Activated CD4-positive, alpha-beta T cell treated with anti-CD3 and anti-CD28 coated beads, Interleukin-2, amount 50 U/mL, for 24 hours (primary cell): ENCODE measurements around the gene CFAP77.

Experiments
- DNase-seq, 2 donors: peaks; one replicate each; pipeline ENCODE4 v3.0.0-alpha.2; 2020; ENCODE audit warnings: low read depth in 1 of 2, low spot score in 1 of 2

CFAP77 gene

DNA sequence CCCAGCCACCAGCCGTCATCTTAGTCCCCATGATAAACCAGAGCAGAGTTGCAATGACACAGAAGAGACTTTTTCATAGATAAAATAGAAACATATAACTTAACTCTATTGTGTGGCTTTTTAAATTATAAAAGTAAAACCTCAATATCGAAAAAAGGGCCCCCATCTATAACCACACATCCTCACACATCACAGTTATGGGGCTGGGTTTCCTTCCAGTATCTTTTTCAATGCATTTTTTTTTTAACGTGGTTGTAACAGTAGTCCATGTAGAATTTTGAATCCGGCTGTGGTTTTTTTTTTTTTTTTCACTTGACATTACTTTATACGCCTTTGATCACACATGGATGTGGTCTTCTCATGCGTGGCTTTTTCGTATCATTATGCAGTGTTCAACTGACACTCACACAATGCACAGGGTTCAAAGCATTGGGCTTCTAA, 77.4 kb downstream of the CFAP77 start:
- DNase-seq: peak in 1 of 2 donors; percentile 22

- DNase-seq: no peak
Observed at GRCh38 chr9:132487980-132488535, 78.0 kb downstream of the CFAP77 start.

DNA sequence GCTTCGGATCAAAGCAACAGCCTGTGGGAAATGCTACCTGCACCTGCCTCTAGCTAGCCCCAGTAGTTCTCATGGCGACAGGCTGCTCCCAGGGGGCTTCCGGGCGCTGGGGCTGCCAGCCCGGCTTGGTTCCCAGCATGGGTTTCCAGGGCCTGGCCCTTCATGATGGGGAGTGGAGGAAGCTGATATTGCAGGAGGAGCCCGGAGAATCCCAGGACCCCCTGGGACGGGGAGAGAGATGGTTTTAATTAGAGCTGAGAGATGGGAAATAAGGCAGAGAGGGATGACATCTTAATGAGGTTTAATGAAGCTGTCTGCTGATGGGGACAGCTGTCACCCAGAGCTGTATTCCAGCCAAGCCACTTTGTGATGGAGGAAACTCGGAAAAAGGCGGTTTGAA, 78.6 kb downstream of the CFAP77 start:
- no peak for DNase-seq

DNA sequence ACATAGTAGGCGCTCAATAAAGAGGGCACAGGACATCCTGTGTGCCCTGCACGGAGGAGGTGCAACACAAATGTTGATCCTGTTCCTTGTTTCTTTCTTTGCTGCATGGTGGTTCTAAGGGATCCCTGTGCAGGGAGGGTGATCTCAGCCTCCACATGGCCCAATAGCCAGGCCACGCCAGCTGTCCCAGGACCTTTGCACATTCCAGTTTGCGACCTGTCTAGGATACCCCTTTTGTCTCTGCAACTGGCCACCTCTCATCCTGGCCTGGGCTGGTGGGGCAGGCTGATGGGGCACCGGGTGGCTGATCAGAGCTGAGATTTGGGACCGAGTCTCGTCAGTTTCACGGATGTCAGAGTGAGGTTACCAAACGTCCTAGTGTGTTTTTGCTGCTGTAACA, 79.5 kb downstream of the CFAP77 start:
- no peak for DNase-seq

GRCh38 chr9:132494857-132495256, 84.8 kb downstream of the CFAP77 start:
- DNase-seq: no peak

GRCh38 chr9:132497731-132498130, 87.7 kb downstream of the CFAP77 start:
- DNase-seq: no peak

- DNase-seq: no peak
Observed at GRCh38 chr9:132498531-132499210, 88.7 kb downstream of the CFAP77 start.

DNA sequence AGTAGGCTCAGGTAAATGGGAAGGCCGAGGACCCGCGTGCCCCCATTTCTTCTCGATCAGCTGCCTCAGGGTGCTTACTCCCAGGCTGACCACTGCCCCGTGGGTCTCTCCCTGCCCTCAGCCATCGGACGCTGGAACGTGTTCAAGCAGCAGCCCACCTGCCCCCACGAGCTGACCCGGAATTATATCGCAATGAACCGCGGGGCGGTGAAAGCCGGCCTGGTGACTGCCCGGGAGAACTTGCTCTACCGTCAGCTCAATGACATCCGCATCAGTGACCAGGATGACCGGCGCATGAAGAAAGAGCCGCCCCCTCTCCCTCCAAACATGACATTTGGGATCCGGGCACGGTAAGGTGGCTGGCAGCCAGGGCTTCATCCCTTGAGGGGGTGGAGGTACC, 89.2 kb downstream of the CFAP77 start:
- DNase-seq: no peak

- no peak for DNase-seq
Observed at GRCh38 chr9:132500193-132500592, 90.2 kb downstream of the CFAP77 start.

GRCh38 chr9:132502480-132502879, 92.5 kb downstream of the CFAP77 start:
- DNase-seq: no peak

DNA sequence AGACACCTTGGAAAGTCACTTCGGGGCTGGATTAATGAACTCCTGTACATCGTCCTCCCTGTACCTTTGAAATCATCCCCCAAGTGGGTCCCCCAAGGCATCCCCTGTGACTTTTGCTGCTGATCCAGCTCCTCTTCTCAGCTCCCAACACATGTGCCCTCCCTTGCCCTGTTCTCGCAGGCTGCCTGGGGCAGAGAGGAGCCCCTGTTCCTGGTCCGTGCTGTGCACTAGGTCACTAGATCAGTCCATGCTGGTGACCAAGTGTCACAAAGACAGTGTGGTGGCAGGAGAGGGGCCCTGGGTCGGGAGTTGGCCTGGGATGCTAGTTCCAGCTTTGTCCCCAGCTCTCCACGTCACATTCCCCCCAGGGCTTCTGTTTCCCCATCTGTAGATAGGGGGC, 93.1 kb downstream of the CFAP77 start:
- DNase-seq: no peak

- no peak for DNase-seq
Observed at GRCh38 chr9:132504488-132504887, 94.5 kb downstream of the CFAP77 start.

DNA sequence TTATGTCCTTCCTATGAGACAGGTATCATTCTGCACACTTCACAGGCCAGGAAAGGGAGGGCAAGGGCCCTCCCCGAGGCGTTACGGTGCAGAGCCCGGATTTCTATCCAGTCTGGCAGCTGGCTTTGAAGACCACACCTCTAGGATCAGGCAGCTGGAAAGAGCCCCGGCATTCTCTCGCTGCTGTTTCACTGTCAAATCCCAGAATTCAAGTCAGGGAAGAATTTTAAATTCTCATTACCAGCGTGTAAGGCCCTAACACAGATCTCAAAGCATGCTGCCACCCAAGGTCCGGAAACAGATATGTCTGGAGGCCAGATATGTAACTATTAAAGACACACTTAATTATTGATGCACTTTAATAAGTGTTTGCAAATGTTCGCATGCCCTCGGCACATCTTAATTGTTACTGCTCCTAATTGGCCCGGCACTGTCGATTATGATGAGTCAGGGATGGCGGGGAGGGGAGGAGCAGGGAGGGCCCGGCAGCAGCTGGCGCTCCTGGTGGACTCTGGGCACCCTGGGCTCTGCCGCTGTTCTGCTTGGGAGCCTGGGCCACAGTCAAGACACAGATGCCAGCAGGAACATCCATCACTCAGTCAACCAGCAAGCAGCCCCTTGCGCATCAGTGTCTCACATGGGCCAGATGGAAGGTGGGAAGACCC, 96.1 kb downstream of the CFAP77 start:
- DNase-seq: no peak

DNA sequence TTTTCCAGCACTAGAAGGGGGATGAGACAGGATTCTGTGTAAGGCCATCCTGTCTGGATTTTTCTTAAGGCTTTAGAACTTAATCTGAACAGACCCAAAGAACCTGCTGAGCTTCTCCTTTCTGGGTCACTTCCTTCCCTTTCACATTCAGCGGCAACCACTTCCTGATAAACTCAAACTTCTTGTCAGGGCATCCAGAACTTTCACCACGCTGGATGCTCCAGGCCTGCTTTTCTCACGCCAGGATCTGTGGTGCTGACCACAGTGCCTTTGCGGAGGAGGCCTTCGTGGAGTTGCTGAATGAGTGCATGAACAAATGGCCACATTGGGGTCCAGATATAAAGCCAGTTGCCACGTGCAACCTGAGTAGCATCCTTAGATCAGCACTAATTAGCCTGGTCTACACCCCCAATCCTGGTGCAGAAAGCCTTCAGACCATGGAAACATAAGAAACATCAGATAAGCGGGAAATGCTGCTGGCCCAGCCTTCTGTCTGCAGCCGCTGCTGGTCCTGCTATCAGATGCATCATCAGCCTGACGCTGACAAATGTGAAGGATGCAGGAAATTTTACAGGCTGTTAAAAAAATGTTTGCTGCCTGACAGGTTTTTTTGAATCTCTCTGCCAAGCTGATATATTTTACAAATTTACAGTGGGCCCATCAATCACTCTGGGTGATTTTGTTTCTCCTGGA, 97.1 kb downstream of the CFAP77 start:
- DNase-seq: no peak

DNA sequence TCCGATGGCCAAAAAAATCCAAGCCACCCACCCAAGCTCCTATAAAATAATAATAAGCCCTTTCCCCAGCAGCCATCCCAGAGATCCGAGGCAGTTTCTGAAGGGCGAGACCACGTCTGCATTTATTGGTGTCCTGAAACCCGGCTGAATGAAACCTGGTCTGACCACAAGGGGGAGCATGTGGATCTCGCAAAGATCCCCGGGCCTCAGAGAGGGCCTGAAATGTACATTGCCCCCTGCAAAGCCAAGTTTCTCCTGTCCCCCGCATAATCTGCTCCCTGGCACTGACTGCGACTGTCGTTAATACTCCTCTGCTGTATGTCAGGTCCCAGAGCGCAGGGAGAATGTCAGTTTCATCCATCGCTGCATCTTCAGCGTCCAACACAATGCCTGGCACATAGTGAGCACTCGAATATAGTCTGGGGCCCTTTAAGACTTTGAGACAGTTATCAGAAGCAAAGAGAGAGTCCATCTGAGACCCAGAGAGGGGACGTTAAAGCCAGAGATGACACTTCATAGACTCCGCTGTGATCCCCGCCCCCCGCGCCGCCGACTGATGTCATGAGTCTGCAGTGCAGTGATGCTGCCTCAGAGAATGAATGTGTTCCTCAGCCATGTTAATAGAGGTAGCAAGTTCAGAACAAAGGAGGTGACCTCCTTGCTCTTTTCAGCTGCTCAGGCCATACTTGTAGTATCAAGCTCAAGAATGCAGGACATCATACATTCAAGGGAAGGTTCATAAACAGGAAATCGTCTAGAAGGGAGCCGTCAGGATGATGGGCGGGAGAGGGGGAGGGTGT, 97.9 kb downstream of the CFAP77 start:
- peak; percentile 40 to 57 for DNase-seq

DNA sequence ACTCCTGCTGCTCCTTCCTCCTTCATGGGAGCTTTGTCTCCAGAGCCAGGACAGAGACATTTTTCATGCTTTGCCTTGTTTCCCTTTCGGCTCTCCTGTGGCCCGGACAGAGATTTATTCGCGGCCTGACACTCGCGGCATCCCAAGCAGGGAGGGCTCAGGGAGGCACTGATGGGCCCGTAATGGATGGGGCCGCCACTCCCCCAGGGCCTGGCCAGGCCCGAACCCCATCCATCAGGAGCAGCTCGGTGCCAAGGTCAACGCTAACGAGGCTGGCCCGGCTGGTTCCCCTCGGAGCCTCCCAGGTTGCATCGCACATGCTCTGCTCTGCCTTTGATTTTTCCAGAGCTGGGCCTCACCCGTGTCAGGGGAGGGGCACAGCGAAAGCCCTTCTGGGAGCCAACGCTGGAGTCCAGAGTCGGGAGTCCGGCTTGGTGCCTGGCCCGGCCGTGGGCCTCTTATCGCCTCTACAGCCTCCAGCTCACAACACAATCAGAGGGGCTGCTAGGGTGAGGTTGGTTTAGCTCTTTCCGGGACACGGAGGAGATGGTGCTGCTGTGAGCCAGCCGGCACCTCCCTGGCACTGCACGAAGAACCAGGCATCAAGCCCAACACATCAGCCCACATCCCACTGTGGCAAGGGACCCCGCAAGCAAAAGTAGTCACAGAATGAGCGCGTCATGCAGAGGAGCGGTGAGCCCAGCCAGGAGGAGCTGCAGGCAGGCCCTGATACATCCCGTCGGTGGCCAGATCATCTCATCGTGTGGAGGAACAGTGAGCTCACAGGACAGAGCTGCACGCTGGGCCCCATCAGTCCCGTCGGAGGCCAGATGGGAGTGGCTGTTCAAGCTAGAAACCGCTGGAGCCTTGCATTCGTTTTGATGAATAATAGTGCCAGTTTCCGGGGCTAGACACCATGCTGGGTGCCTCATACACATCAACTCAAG, 100.2 kb downstream of the CFAP77 start:
- no peak for DNase-seq

GRCh38 chr9:132511191-132511999, 101.4 kb downstream of the CFAP77 start:
- DNase-seq: no peak

- no peak for DNase-seq
Observed at GRCh38 chr9:132513416-132513815, 103.4 kb downstream of the CFAP77 start.
